Osteocyte (in vitro differentiated cells): Measurements from ENCODE around the gene CA11. TPM values are rescaled to one million over a fixed set of nuclear protein-coding genes. Genes with fewer than 3 reads are reported as not detected.

Source experiments
- DNase-seq: peaks from one replicate; pipeline ENCODE4 v3.0.0; 2021; ENCODE audit warnings: mixed read lengths; ENCODE audit not compliant: unreplicated experiment; ENCODE audit errors: extremely low spot score
- H3K27ac Mint-ChIP-seq: one replicate; pipeline ENCODE4 v1.8.0; 2021; ENCODE audit warnings: mild to moderate bottlenecking, mixed read lengths; ENCODE audit not compliant: unreplicated experiment
- H3K27me3 Mint-ChIP-seq: one replicate; pipeline ENCODE4 v1.8.0; 2021; ENCODE audit warnings: mixed read lengths; ENCODE audit not compliant: unreplicated experiment
- H3K36me3 Mint-ChIP-seq: one replicate; pipeline ENCODE4 v1.8.0; 2021; ENCODE audit warnings: mixed read lengths; ENCODE audit not compliant: unreplicated experiment
- H3K4me1 Mint-ChIP-seq: one replicate; pipeline ENCODE4 v1.8.0; 2021; ENCODE audit warnings: mixed read lengths; ENCODE audit not compliant: unreplicated experiment
- H3K4me3 Mint-ChIP-seq: one replicate; pipeline ENCODE4 v1.8.0; 2021; ENCODE audit warnings: mild to moderate bottlenecking, moderate library complexity, mixed read lengths; ENCODE audit not compliant: unreplicated experiment
- H3K9me3 Mint-ChIP-seq: one replicate; pipeline ENCODE4 v1.8.0; 2021; ENCODE audit warnings: mixed read lengths; ENCODE audit not compliant: unreplicated experiment
- CTCF ChIP-seq: fragments of 200-600 bp; sonication (generic); IDR thresholded peaks from 2 replicates; pipeline ENCODE4 v1.5.0; 2021; ENCODE audit warnings: antibody characterized with exemption, mild to moderate bottlenecking, moderate library complexity
- total RNA-seq: library from RNA; stranded (reverse); gene quantifications from 2 replicates; pipeline ENCODE4 v1.2.1, GENCODE V29; 2021

Gene CA11
- total RNA-seq, 1 donor from 2014 or later = 40.7 TPM

- Mint-ChIP-seq H3K4me1 (peaks cover 25% of the 10 kb centered on the region), H3K4me3 (no peak overlapping the region), H3K27ac (peak overlapping the region; percentile 67), H3K9me3 (no peaks in the 10 kb centered on the region), H3K36me3 (no peaks in the 10 kb centered on the region), H3K27me3 (no peaks in the 10 kb centered on the region)
- no peak for TF ChIP-seq CTCF
- no peak for DNase-seq
Observed at GRCh38 chr19:48654299-48655059, 8.5 kb upstream of the CA11 start.

- H3K4me3 Mint-ChIP-seq = no peak overlapping the region
- H3K27ac Mint-ChIP-seq = no peak overlapping the region
- no peak for TF ChIP-seq CTCF
- H3K36me3 Mint-ChIP-seq = no peaks in the 10 kb centered on the region
- no peak for DNase-seq
- no peaks in the 10 kb centered on the region for H3K9me3 Mint-ChIP-seq
- H3K27me3 Mint-ChIP-seq = no peaks in the 10 kb centered on the region
- H3K4me1 Mint-ChIP-seq = peaks cover 24% of the 10 kb centered on the region
Observed at GRCh38 chr19:48651683-48652048, 5.7 kb upstream of the CA11 start.

- H3K27ac Mint-ChIP-seq = no peak overlapping the region
- no peak for DNase-seq
- H3K27me3 Mint-ChIP-seq = no peaks in the 10 kb centered on the region
- H3K36me3 Mint-ChIP-seq = no peaks in the 10 kb centered on the region
- no peak for TF ChIP-seq CTCF
- no peaks in the 10 kb centered on the region for H3K9me3 Mint-ChIP-seq
- H3K4me1 Mint-ChIP-seq = peaks cover 24% of the 10 kb centered on the region
- no peak overlapping the region for H3K4me3 Mint-ChIP-seq
Observed at GRCh38 chr19:48650974-48651682, 5.1 kb upstream of the CA11 start.

- no peak overlapping the region for H3K4me3 Mint-ChIP-seq
- no peak for TF ChIP-seq CTCF
- H3K4me1 Mint-ChIP-seq = peaks cover 30% of the 10 kb centered on the region
- H3K27me3 Mint-ChIP-seq = no peaks in the 10 kb centered on the region
- H3K9me3 Mint-ChIP-seq = no peaks in the 10 kb centered on the region
- no peak for DNase-seq
- H3K36me3 Mint-ChIP-seq = no peaks in the 10 kb centered on the region
- H3K27ac Mint-ChIP-seq = peak overlapping the region; percentile 64
Observed at GRCh38 chr19:48648134-48648533, 2.1 kb upstream of the CA11 start.

- no peak for DNase-seq
- Mint-ChIP-seq H3K27ac (peak overlapping the region; percentile 54), H3K27me3 (peaks cover 2% of the 10 kb centered on the region), H3K4me1 (peaks cover 30% of the 10 kb centered on the region), H3K36me3 (no peaks in the 10 kb centered on the region), H3K4me3 (peak overlapping the region; percentile 57), H3K9me3 (no peaks in the 10 kb centered on the region)
- no peak for TF ChIP-seq CTCF
Observed at GRCh38 chr19:48646722-48647216, 782 bp upstream of the CA11 start.
